8988T (cell line): ENCODE measurements around the gene IL17C.

ENCODE experiments used
- DNase-seq: peaks from one replicate; pipeline ENCODE4 v3.0.0; 2011

The IL17C gene

DNA sequence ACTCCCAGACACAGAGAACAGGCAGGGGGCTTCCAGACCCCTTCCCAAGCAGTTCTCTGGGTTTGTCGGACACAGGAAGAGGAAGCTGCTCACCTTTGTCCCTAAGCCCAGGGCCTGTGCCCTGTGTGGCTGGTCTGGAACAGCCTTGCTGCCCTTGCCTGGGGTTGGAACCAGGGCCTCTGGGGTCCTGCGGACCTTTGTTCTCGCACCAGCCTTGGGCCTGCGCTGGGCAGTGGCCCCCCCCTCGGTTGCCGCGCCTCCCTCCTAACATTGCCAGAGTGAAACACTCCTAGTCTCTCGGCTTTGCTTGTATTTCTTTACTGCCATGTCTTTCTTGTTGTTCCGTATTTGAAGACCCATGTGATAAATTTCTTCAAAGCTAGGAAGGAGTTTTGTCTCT, 8.5 kb upstream of the IL17C start:
- no peak for DNase-seq

DNA sequence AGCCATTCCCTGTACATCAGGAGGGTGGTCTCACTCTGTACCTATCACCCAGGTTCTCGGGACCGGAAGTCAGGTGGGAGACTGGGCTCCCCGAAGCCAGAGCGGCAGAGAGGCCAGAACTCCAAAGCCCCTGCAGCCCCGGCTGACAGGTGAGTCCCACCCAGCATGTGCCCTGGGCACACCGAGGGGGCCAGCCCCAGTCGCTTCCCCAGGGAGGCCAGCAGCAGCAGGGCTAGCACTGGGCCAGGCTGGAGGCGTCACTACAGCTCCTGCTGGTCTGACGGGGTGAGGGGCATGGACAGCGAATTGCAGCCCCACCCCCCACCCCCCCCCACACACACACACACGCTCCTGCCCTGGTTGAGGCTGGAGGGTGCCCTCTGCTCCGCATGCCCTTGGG, 7.9 kb upstream of the IL17C start:
- no peak for DNase-seq

DNA sequence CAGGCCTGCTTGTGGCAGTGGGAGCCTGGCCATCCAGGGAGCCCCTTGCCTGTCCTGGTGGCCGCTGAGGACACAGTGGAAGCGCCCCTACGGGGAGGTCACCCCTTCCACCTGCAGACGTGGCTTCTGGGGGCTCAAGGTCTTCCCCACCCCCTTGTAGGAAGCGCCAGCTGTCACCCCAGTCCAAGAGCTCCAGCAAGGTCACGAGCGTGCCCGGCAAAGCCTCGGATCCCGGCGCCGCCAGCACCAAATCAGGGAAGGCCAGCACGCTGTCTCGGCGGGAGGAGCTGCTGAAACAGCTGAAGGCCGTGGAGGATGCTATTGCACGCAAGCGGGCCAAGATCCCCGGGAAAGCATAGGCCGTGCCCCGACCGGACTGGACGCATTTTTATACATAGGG, 7.4 kb upstream of the IL17C start:
- DNase-seq, result no peak

DNA sequence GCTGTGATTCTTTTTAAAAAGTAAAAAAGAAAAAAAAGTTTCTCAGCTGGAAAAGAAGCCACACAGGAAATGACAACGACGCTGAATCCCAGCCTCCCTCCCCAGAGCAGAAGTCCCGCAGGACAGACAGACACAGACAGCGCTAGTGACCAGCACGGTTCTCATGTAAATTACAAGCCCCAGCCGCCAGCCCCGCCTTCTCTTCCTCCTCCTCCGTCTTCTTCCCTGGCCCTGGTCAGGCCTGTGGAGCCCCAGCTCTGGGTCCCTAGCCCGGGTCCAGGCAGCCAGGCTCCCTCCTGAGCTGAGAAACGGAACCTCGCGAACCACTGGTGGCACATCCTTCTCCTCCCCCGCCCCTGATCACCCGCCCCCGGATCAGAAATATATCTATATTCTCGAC, 7.0 kb upstream of the IL17C start:
- no peak for DNase-seq

DNA sequence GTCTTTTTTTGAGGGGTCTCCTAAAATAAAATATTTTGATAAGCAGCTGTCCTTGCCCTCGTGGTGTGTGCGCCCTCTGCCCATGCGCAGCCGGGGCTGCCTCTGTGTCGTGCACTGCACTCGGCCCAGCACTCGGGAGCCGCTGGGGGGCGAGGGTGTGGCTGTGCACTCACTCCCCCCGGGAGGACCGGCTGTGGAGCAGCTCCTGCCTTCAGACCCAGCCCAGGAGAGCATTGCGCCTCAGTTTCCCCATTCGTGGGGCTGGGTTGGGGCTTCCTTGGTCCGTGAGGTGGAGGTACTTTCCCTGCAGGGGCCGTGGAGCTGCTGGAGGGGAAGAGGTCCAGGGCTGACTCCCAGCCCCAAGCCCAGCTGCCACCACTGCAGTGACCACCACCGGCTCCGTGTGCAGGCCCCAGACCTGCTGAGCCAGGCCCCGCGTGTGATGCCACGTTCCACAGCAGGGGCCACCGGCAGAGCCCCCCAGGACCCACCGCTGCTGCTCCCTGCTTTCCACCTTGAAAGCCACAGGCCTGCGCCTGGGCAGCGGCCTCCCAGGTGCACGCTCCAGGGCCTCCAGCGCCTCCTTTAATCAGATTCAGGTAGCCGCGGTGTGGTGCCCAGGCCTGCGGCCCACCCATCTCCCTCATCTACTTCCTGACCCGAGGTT, 6.3 kb upstream of the IL17C start:
- no peak for DNase-seq

DNA sequence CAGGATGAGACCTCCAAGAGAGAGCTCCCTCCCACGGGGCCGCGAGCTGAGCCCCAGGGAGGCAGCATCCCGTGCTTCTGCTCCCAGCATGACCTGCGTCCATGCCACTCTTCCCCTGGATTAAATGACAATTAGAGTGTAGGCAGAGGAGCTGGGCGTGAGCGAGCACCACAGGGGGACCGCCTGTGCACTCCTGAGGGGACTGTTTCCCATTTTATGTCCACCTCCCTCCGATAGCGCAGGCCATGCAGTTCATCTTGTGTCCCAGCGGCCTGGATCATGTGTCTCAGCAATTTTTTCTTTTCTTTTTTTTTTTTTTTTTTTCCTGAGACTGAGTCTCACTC, 5.8 kb upstream of the IL17C start:
- DNase-seq, result no peak

DNA sequence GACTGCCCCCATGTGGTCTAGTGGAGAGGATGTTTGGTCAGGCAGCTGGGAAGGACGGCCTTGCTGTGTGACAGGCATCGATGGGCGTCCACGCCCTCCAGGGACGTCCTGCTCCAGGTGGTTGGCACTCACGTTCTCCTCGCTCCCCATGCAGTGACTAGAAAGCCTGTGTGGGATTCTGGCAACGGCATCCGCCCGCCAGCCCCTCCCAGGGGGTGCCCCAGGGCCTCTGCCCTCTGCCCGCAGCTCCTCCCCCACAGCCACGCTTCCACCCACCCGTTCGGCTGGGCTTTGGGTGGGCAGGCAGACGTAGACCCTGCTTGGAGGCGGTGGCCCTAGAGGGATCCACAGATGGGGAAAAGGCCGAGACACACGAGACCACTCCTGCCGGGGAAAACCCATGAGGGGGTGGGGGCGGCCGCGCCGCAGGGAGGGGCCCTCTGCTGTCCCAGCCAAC, 4.7 kb upstream of the IL17C start:
- DNase-seq, result peak; percentile 99

DNA sequence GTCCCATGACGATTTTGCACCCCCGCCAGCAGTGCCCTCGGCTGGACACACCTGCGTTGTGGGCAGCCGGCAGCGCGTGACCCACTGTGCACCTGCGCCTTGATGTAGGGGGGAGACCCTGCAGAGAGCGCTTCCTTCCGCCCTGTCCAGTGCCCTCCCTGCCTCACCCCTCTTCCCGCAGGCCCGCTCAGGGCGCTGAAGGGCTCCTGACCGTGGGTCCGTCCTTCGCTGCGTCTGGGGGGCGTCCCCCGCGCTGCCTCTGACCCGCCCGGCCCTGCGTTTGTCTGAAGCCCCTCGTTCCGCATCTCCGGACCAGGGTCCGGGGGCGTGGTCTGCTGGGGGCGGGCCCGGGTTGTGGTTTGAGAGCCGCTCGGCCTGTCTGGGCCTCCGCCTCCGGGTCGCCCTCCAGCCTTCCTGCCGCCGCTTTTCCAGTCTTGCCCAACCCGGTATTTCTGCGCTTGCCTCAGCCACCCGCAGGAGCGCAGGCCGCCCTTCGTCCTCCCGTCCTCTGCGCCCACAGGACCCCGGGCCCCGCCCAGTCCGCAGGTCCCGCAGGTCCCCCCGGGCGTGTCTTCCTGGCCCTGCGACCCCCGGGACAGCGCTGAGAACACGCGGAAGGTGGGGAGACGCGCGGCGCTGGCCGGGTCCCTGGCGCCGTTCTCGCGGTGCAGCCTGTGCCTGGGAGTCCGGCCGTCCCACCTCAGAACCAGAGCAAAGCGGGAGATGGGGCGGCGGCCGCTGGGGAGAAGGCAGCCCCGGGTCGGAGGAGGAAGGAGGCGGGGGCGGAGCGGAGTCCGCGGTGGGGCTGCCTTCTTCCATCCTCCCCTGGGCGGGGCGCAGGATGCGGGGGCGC, 4.0 kb upstream of the IL17C start:
- no peak for DNase-seq

DNA sequence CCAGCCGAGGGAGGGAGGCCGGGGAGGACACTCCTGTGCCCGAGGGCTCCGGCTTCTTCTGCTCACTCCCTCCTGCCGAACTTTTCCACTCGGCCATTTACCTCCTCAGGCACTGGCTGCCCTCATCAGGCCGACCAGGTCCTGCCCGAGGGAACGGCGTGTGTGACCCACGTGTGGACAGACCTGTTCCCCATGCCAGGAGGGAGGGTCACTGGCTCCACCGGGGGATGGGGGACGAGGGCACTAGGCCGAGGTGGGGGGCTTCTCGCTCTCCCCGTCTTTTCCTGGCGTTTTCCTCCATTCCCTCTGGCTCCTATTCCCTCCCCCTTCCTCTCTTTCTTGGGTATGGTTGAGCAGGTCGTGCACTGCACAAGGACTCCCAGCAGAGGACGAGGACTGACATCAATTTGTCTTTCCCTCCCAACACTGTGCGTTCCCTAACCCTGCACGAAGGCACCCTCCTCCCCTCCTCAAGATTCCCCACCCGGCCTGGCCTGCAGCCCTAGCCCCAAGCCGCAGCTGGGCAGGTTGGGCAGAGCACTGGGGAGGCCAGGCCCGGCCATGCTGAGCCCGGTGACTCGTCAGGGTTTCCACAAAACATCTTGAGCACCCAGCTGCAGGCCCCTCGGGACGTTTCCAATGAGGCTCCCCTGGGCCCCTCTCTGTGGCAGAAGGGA, 3.2 kb upstream of the IL17C start:
- DNase-seq, result peak; percentile 81

DNA sequence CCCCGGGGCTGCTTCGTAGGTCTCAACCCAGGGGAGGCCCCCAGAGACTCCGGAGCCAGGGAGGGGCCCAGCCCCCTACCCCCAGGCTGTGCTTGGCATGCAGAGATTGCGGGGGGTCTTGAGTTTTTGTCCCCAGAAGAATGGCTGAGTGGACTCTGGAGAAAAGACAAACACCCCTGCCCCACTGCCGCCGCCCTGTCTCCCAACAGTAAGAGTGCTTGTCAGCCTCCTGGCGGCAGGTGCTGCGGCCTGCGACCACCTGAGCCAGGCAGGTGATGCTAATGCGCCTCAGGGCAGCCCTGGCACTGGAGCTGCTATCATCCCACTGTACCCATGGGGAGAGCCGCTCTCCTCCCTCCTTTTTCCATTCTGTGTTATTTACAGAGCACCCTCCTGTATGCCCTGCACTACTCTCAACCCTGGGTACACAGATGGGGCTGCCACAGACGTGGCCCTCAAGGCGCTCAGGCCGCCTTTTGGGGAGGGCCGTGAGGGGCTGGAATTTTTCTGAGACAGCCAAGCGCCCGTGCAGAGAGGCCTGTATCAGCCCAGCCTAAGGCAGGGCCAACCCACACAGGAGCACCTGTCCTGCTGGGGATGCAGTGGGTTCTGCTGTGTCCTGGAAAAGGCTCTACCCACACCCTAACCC, 2.6 kb upstream of the IL17C start:
- DNase-seq, result no peak

DNA sequence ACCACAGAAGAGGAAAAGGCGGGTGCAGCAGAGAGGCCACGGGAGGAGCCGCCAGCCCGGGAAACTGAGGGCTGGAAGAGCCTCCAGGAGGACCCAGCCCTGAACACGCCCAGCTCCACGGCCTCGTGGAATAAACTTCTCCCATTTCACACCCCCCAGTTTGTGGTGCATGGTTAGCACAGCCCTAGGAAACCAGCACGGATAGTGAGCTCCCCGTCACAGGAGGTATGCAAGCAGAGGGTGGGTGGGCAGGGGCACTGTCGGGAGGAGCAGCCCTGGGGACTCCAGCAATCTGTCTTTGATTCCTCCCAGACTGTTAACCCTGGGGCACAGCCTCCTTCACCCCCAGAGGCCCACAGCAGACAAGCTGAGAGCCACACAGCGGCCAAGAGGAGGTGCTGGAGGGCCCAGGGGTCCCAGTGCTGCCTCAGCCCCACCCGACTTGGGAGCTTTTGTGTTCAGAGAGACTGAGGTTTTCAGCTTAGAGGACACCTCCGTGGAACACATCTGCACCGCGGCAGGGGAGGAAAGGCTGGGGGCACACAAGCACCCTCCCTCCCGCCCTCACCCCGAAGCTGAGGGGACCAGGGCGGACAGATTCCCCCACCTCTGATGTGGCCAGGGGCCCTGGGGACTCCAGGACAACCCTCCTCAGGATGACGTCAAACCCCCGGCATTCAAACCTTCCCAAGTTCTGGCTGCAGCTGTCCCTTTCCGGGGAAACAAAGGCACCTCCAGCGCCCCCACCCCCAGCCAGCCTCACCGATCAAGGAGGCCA, 1.7 kb upstream of the IL17C start:
- peak; percentile 78 for DNase-seq

DNA sequence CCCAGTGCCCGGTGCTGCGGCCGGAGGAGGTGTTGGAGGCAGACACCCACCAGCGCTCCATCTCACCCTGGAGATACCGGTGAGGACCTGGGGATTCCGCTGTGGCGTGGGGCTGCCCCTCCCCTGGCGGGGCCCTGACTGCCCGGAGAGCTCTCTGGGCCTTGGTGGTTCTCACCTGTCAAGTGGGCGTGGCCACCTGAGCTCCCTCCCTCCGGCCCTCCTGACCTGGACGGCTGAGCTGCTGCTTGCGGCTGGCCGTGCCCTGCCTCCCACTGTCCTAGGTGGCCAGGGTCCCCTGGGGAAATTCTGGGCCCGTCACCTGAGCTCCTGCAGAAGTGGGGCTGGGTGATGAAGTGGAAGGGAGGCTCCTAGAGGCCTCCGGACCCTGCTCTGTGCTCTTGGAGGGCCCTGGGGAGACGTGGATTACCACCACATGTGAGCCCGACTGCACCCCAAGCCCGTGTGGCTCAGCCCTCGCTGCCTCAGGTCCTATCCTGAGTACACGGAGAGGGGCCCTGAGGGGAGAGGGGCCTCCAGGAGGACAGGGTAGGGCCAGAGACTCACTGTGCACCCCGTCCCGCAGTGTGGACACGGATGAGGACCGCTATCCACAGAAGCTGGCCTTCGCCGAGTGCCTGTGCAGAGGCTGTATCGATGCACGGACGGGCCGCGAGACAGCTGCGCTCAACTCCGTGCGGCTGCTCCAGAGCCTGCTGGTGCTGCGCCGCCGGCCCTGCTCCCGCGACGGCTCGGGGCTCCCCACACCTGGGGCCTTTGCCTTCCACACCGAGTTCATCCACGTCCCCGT, 1.1 kb downstream of the IL17C start:
- no peak for DNase-seq

DNA sequence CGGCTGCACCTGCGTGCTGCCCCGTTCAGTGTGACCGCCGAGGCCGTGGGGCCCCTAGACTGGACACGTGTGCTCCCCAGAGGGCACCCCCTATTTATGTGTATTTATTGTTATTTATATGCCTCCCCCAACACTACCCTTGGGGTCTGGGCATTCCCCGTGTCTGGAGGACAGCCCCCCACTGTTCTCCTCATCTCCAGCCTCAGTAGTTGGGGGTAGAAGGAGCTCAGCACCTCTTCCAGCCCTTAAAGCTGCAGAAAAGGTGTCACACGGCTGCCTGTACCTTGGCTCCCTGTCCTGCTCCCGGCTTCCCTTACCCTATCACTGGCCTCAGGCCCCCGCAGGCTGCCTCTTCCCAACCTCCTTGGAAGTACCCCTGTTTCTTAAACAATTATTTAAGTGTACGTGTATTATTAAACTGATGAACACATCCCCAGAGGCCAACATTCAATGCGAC, 1.7 kb downstream of the IL17C start:
- no peak for DNase-seq

DNA sequence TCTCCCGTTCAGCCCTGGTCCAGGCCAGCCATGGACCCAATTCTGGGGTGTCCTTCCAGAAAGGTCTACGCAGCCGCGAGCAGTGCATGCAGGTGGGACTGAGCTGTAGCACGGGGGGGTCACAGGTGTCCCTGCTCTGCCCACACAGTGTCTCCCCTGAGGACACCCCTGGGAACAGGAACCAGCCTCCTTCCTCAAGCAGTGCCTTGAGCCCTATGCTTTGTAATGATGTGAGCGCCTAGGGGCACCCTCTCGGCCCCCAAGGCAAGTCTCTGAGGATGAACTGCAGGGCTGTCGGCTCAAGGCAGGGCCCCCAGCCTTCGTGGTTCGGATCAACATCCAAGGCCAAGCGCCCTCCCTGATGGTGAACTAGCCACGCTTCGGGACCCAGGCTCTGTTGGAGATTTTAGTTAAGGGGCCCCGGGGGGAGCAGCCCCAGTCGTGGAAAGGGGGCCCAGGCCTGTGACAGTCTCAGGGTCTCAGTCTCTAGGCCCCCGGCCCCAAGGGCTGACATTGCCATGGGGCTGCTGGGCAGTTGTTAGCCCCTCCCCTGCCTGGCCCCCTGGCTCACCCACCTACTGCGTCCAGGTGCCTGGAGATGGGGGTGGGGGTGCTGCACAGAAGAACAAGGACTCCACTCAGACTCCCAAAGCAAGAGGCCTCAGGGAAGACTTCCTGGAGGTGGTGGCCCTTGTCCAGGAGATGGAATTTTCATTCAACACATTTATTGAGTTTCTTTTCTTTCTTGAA, 2.3 kb downstream of the IL17C start:
- DNase-seq, result no peak

DNA sequence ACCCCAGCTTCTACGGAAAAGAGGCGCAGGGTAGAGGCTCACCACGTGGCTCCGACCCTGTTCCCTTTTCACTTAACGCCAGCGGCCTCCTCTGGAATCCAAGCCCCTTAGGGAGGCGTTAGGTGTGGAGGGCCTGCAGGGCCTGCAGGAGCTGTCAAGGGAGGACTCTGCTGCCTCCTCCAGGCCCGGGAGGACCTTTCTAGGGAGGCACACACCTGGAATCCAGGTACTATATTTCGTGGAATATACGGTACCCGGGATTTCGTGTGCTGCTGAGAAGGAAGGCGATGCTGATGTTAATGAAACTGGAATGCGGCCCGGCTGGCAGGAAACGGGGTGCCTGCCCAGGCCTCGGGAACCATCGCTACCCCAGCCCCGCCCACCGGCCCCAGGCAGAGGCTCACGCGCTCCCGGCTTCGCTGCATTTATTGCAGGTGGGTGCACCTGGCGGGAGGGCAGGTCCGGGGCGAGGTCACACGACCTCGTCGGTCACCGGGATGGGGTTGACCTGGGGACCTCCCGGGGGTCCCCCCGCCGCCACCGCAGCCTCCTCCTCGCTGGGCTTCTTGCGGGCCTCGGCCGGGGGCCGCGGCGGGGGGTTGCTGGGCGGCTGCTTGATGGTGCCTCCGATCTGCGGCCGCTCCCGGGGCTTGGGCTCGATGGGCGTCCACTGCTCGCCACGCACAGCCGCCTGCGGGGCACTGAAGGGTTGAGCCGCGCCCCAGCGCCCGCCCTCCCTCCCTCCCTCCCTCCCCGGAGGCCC, 4.7 kb downstream of the IL17C start:
- DNase-seq, result no peak

DNA sequence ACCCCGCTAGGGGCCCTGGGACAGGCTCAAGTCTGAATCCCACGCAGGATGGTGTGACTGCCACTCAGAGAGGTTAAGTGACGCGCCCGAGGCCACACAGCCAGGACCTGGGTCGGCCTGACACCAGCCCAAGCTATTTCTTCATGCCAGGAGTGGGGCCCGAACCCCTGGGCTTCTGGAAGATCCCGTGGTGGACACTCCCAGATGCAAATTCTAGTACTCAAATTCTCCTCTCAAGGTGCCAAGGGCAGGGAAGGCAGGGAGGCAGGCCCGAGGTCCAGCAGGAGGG, 5.2 kb downstream of the IL17C start:
- no peak for DNase-seq

DNA sequence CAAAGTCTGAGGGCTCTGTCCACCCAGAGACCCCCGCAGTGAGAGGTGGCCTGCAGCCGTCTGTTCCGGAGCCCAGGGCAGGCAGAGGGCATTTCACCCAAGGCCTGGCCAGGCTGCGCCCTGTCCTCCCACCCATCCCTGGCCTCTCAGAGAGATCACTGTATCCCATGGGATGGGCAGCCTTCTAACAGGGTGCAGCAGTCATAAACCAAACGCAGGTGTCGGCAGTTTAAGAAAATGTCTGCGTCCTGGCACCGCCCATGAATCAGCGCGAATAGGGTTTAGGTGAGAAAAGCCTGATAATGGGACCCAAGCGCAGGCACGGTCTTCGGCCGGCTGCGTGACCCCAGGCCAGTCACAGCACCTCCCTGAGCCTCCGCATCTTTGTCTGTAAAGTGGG, 7.1 kb downstream of the IL17C start:
- no peak for DNase-seq

DNA sequence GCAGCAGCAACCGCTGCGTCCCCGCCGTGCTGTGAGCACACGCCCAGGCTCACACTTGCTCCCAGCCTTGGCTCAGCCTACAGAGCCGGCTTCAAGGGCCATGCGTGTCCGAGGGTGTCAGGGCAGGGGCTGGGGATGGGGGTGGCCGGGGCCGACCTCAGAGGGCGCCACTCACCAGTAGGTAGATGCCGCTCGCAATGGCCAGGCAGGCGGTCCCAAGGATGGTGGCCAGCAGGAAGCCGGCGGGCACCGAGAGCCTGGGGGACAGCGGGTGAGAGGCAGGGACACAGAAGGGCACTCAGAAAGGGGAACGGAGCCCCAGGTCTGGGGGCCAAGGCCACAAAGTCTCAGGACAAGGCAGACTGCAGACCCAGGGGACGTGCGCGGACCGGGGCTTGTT, 7.6 kb downstream of the IL17C start:
- DNase-seq, result no peak

DNA sequence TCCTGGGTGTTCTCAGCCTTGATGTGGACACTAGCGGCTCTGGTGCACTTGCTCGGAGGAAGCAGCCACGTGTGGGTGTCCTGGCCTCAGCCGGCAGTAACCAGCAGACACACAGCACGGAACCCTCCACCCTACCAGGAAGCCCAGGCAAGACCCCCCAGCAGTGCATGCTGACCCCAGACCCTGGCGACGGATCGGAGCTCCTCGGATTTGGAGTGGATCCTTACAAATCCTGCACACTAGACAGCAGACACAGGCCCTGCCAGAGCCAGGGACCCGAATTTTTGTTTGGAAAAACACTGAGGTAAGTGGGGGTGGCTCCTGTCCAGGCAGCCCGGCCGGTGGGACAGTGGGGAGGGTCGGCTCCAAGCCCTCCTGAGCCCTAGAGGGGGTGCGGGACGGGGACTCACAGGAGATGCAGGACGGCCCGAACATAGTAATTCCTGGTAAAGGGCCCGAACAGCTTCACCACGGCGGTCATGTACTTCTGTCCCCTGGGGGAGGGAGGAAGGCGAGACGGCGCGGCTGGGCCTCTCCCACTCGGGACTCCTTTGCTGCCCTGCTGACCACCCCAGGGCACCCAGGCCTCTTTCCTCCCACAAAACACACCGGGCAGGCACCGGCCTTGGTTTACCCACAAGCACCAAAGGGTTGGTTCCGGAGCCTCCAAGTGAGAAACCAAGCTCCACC, 8.1 kb downstream of the IL17C start:
- no peak for DNase-seq
